Karpas-422 (cell line): ENCODE results near the gene PDZD2. TPM values are rescaled to one million over a fixed set of nuclear protein-coding genes. Genes with fewer than 3 reads are reported as not detected.
A peak's percentile ranks its signal among the peaks of the same experiment; 100 is the strongest.

Experiments
- DNase-seq: peaks from one replicate; pipeline ENCODE4 v3.0.0-alpha.2; 2015
- H2AFZ ChIP-seq: fragments of 200-600 bp; sonication (generic); 2 replicates; pipeline ENCODE4 v1.6.1; 2014; ENCODE audit warnings: antibody characterized with exemption, low read length, mixed read lengths
- H3K27ac ChIP-seq: fragments of 200-600 bp; sonication (generic); 2 replicates; pipeline ENCODE4 v1.5.1; 2014; ENCODE audit warnings: mild to moderate bottlenecking, low read length, moderate library complexity
- H3K27me3 ChIP-seq: fragments of 200-600 bp; sonication (generic); 2 replicates; pipeline ENCODE4 v1.6.1; 2014; ENCODE audit warnings: low read length, mixed read lengths
- H3K36me3 ChIP-seq: fragments of 200-600 bp; sonication (generic); 2 replicates; pipeline ENCODE4 v1.6.1; 2014; ENCODE audit warnings: low read length, mixed read lengths; ENCODE audit not compliant: insufficient read depth
- H3K4me1 ChIP-seq: fragments of 200-600 bp; sonication (generic); 2 replicates; pipeline ENCODE4 v1.6.1; 2014; ENCODE audit warnings: mild to moderate bottlenecking, low read length, mixed read lengths
- H3K4me2 ChIP-seq: fragments of 200-600 bp; sonication (generic); 2 replicates; pipeline ENCODE4 v1.6.1; 2014; ENCODE audit warnings: low read length, low read depth, mild to moderate bottlenecking; ENCODE audit not compliant: poor library complexity, severe bottlenecking
- H3K4me3 ChIP-seq: fragments of 200-600 bp; sonication (generic); 2 replicates; pipeline ENCODE4 v1.5.1; 2014; ENCODE audit warnings: mild to moderate bottlenecking, antibody characterized with exemption, low read length, mixed read lengths
- H3K79me2 ChIP-seq: fragments of 200-600 bp; sonication (generic); 2 replicates; pipeline ENCODE4 v1.6.1; 2014; ENCODE audit warnings: mild to moderate bottlenecking, low read length, mixed read lengths
- H3K9ac ChIP-seq: fragments of 200-600 bp; sonication (generic); 2 replicates; pipeline ENCODE4 v1.6.0; 2014; ENCODE audit warnings: low read length
- H3K9me2 ChIP-seq: fragments of 200-600 bp; sonication (generic), shearing (Covaris generic); replicated peaks from 2 replicates; pipeline ENCODE4 v1.6.0; 2014; ENCODE audit warnings: mild to moderate bottlenecking, low read length, moderate library complexity; ENCODE audit not compliant: insufficient read depth
- H3K9me3 ChIP-seq: fragments of 300-700, 200-600 bp; sonication (generic); 2 replicates; pipeline ENCODE4 v1.6.1; 2014; ENCODE audit warnings: low read length, mixed read lengths
- H4K20me1 ChIP-seq: fragments of 200-600 bp; sonication (generic); 2 replicates; pipeline ENCODE4 v1.6.1; 2014; ENCODE audit warnings: mild to moderate bottlenecking, antibody characterized with exemption, low read length, low read depth; ENCODE audit not compliant: insufficient read depth
- total RNA-seq: library from RNA; depleted of rRNA; stranded (reverse); fragments of >200 nt; shearing (Covaris generic); gene quantifications from 2 replicates; pipeline ENCODE4 v1.2.3, GENCODE V29; 2014; ENCODE audit warnings: low replicate concordance

The PDZD2 gene
- total RNA-seq, 1 experiment from 2014 or later: not detected

- Histone ChIP-seq H3K79me2 (no peaks in the 10 kb centered on the region), H2AFZ (no peak overlapping the region), H3K27me3 (no peaks in the 10 kb centered on the region), H3K4me2 (no peak overlapping the region), H3K27ac (no peak overlapping the region), H3K9me2 (no peaks in the 10 kb centered on the region), H3K4me1 (peaks cover 4% of the 10 kb centered on the region), H3K9me3 (no peaks in the 10 kb centered on the region), H3K9ac (no peak overlapping the region), H3K36me3 (no peaks in the 10 kb centered on the region), H3K4me3 (no peak overlapping the region), H4K20me1 (no peaks in the 10 kb centered on the region)
- DNase-seq: no peak
These were observed 356.8 kb downstream of the PDZD2 start for GRCh38 chr5:31995714-31996113.

- Histone ChIP-seq H3K9me2 (no peaks in the 10 kb centered on the region), H3K9ac (no peak overlapping the region), H3K4me1 (peaks cover 4% of the 10 kb centered on the region), H2AFZ (no peak overlapping the region), H3K27ac (no peak overlapping the region), H3K4me3 (no peak overlapping the region), H3K27me3 (no peaks in the 10 kb centered on the region), H3K36me3 (no peaks in the 10 kb centered on the region), H3K4me2 (no peak overlapping the region), H4K20me1 (no peaks in the 10 kb centered on the region), H3K9me3 (no peaks in the 10 kb centered on the region), H3K79me2 (no peaks in the 10 kb centered on the region)
- no peak for DNase-seq
These were observed 358.0 kb downstream of the PDZD2 start for GRCh38 chr5:31996909-31997308.

GRCh38 chr5:31999470-31999869, 360.5 kb downstream of the PDZD2 start:
- no peak for DNase-seq
- Histone ChIP-seq H3K9me3 (no peaks in the 10 kb centered on the region), H3K4me2 (no peak overlapping the region), H3K9me2 (no peaks in the 10 kb centered on the region), H3K27me3 (no peaks in the 10 kb centered on the region), H3K36me3 (no peaks in the 10 kb centered on the region), H3K9ac (no peak overlapping the region), H3K27ac (no peak overlapping the region), H2AFZ (no peak overlapping the region), H4K20me1 (no peaks in the 10 kb centered on the region), H3K79me2 (no peaks in the 10 kb centered on the region), H3K4me3 (no peak overlapping the region), H3K4me1 (peaks cover 5% of the 10 kb centered on the region)

- H3K79me2 ChIP-seq: no peaks in the 10 kb centered on the region
- H3K27me3 ChIP-seq: no peaks in the 10 kb centered on the region
- H4K20me1 ChIP-seq: no peaks in the 10 kb centered on the region
- no peak overlapping the region for H3K9ac ChIP-seq
- no peak overlapping the region for H3K4me2 ChIP-seq
- H3K36me3 ChIP-seq: no peaks in the 10 kb centered on the region
- no peaks in the 10 kb centered on the region for H3K9me3 ChIP-seq
- H3K4me3 ChIP-seq: no peak overlapping the region
- H2AFZ ChIP-seq: no peak overlapping the region
- H3K9me2 ChIP-seq: no peaks in the 10 kb centered on the region
- peaks cover 9% of the 10 kb centered on the region for H3K4me1 ChIP-seq
- no peak overlapping the region for H3K27ac ChIP-seq
- DNase-seq: no peak
These were observed 361.8 kb downstream of the PDZD2 start for GRCh38 chr5:32000731-32001130.

GRCh38 chr5:32001284-32001683, 362.4 kb downstream of the PDZD2 start:
- H3K4me1 ChIP-seq: peaks cover 9% of the 10 kb centered on the region
- no peak overlapping the region for H3K4me2 ChIP-seq
- H3K9me3 ChIP-seq: no peaks in the 10 kb centered on the region
- H3K4me3 ChIP-seq: no peak overlapping the region
- DNase-seq: no peak
- no peaks in the 10 kb centered on the region for H3K9me2 ChIP-seq
- no peaks in the 10 kb centered on the region for H3K79me2 ChIP-seq
- H4K20me1 ChIP-seq: no peaks in the 10 kb centered on the region
- H3K9ac ChIP-seq: no peak overlapping the region
- H3K27ac ChIP-seq: no peak overlapping the region
- no peak overlapping the region for H2AFZ ChIP-seq
- no peaks in the 10 kb centered on the region for H3K27me3 ChIP-seq
- H3K36me3 ChIP-seq: no peaks in the 10 kb centered on the region

- Histone ChIP-seq H3K9ac (no peak overlapping the region), H3K4me1 (peaks cover 9% of the 10 kb centered on the region), H3K4me2 (no peak overlapping the region), H3K9me2 (no peaks in the 10 kb centered on the region), H2AFZ (no peak overlapping the region), H3K79me2 (no peaks in the 10 kb centered on the region), H3K27me3 (no peaks in the 10 kb centered on the region), H3K9me3 (no peaks in the 10 kb centered on the region), H3K36me3 (no peaks in the 10 kb centered on the region), H3K4me3 (no peak overlapping the region), H4K20me1 (no peaks in the 10 kb centered on the region), H3K27ac (no peak overlapping the region)
- no peak for DNase-seq
These were observed 362.8 kb downstream of the PDZD2 start for GRCh38 chr5:32001707-32002106.

GRCh38 chr5:32002755-32003154, 363.8 kb downstream of the PDZD2 start:
- no peaks in the 10 kb centered on the region for H3K36me3 ChIP-seq
- no peaks in the 10 kb centered on the region for H4K20me1 ChIP-seq
- H3K9ac ChIP-seq: no peak overlapping the region
- H3K9me2 ChIP-seq: no peaks in the 10 kb centered on the region
- no peaks in the 10 kb centered on the region for H3K79me2 ChIP-seq
- no peak overlapping the region for H3K4me3 ChIP-seq
- no peak overlapping the region for H2AFZ ChIP-seq
- H3K27ac ChIP-seq: no peak overlapping the region
- DNase-seq: no peak
- peaks cover 9% of the 10 kb centered on the region for H3K4me1 ChIP-seq
- no peak overlapping the region for H3K4me2 ChIP-seq
- no peaks in the 10 kb centered on the region for H3K27me3 ChIP-seq
- H3K9me3 ChIP-seq: no peaks in the 10 kb centered on the region

- no peaks in the 10 kb centered on the region for H3K9me2 ChIP-seq
- H3K4me3 ChIP-seq: no peak overlapping the region
- H3K27me3 ChIP-seq: no peaks in the 10 kb centered on the region
- no peaks in the 10 kb centered on the region for H4K20me1 ChIP-seq
- H2AFZ ChIP-seq: no peak overlapping the region
- H3K4me1 ChIP-seq: peaks cover 9% of the 10 kb centered on the region
- H3K9ac ChIP-seq: no peak overlapping the region
- H3K27ac ChIP-seq: no peak overlapping the region
- H3K9me3 ChIP-seq: no peaks in the 10 kb centered on the region
- no peaks in the 10 kb centered on the region for H3K36me3 ChIP-seq
- DNase-seq: no peak
- no peaks in the 10 kb centered on the region for H3K79me2 ChIP-seq
- H3K4me2 ChIP-seq: peak overlapping the region; percentile 14
These were observed 365.1 kb downstream of the PDZD2 start for GRCh38 chr5:32003981-32004380.

- Histone ChIP-seq H3K79me2 (no peaks in the 10 kb centered on the region), H3K4me3 (no peak overlapping the region), H3K27ac (no peak overlapping the region), H3K9me2 (no peaks in the 10 kb centered on the region), H3K36me3 (no peaks in the 10 kb centered on the region), H4K20me1 (no peaks in the 10 kb centered on the region), H3K4me1 (peaks cover 9% of the 10 kb centered on the region), H3K9ac (no peak overlapping the region), H3K9me3 (no peaks in the 10 kb centered on the region), H3K4me2 (peak overlapping the region; percentile 14), H3K27me3 (no peaks in the 10 kb centered on the region), H2AFZ (no peak overlapping the region)
- no peak for DNase-seq
These were observed 365.5 kb downstream of the PDZD2 start for GRCh38 chr5:32004404-32004803.
